NCI-H2196 (cell line): Measurements from ENCODE around the gene ZNF268.
"Not testable (repeated sequence)": the region's sequence is repeated elsewhere in the genome, so short reads cannot be mapped to it uniquely, and the experiment has no call there.

Experiments
- DNase-seq: peaks from one replicate; lab custom pipeline; 2025; ENCODE audit not compliant: unreplicated experiment; lab: John Stamatoyannopoulos, UW

The ZNF268 gene

DNA sequence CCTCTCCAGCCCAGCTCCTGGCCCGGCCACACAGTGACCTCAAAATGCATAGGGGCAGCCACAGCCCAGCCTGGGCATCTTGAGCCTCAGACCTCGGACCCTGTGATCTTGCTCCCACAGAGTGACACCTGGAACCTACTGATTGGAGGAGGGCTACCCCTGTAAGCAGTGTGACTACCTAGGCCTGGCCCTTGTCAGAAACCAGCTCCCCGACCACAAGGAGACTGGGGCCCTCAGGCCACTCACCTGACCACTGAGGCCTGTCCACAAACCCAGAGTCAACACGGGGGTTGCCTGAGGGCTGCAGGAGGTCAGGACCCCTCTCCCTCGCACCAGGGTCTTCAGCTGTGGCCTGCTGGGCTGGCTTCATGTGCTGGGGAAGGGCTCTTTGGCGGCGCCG is 45.4 kb downstream of the ZNF268 start:
- DNase-seq = no peak

DNA sequence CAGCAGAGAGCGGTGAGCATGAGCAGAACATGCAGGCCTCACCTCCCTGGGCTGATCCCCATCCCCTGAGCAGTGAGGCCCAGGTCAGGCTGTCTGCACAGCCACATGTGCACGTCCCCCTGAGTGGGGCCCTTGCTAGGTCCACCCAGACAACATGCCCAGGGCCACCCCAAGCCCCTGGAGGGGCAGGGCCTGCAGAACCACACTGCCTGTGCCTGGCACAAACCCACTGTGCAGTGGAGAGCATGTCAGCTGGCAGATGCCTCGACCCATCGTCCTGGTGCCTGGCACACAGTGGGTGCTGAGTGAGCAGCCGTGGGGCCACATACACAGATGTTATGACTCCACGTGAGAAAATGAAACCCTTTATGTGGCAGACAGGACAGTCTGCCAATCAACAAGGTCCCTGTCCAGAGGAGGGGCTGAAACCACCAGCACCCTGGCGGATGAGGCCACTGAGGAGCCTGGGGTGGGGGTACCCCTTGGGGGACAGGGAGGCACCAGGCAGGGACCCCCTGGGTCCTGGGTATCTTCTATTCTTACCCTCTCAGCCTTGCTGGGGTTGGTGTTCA is 46.1 kb downstream of the ZNF268 start:
- no peak for DNase-seq

DNA sequence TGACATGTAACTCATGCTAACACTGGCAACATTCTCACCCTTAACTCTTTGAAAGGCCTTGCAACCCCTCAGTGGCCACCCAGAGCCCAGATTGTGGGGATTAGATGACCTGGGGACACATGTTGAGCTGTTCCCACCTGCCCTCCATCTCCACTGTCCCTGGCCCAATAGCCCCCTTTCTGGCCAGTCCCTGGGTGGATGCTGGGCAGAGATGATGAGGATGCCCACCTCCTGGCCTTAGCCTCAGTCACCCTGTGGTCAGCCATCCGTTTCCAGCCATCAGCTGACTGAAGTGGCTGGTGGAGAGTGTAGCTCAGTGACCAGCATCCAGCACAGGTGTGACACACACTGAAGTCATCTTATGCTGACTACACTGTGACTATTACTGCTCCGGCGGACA is 49.7 kb downstream of the ZNF268 start:
- DNase-seq = no peak

DNA sequence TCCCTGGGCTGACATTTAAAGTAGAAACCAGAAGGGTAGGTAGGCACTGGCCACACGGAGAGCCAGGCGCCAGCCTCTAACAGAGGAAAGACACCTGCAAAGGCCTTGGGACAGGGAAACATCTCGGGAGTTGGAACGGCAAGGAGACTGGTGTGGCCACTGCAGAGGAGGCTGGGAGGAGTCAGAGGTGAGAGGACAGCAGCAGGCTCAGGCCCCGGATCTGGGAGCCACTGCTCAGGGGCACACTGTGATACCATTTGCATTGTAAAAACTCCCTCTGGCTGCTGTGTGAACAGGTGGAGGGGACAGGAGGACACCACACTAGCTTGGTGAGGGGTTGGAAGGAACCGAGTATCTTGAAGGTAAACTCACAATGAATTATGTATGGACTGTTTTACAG is 51.7 kb downstream of the ZNF268 start:
- DNase-seq = no peak

DNA sequence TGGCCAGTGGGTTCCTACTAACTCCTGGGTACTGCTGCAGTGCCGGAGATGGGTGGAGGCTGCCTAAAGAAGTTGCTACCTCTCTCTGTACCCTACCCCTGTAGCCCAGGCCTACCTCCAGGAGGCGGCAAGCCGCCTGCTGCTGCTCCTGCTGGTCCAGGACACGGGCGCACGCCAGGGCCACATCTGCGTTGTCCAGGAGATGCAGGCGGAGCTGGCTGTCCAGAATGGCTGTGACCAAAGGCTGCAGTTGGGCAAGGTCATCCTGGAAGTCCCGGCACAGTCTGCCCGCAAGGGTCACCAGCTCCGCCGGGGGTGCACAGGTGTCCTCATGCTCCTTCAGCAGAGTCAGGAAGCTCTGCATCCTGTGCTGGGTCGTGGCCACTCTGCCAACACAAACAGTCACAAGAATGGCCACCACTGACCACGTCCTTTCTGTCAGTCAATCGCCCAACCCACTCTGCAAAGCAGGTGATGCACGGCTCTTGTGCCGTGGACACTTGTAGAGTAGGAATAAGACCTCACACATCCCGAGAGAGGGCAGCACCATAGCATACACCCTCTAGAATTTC is 52.8 kb downstream of the ZNF268 start:
- DNase-seq = no peak

DNA sequence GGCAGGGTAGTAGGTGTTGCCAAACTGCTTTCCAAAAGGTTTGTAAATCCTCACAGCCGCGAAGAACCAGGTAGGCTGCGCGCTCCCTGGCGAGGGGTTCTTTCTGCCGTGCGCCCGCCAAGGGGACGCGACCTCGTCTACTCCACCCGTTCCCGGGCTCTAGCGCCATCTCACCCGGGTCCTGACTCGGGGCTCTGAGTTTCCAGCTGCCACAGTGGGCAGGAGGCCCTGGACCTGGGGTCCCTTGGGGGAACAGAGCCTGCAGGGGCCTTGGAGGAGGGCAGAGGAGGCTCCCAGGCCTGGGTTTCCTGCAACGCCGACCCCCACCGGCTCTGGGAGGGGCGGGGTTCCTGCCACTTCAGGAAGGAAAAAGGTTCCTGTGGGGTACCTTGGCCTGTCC is 53.7 kb downstream of the ZNF268 start:
- no peak for DNase-seq

DNA sequence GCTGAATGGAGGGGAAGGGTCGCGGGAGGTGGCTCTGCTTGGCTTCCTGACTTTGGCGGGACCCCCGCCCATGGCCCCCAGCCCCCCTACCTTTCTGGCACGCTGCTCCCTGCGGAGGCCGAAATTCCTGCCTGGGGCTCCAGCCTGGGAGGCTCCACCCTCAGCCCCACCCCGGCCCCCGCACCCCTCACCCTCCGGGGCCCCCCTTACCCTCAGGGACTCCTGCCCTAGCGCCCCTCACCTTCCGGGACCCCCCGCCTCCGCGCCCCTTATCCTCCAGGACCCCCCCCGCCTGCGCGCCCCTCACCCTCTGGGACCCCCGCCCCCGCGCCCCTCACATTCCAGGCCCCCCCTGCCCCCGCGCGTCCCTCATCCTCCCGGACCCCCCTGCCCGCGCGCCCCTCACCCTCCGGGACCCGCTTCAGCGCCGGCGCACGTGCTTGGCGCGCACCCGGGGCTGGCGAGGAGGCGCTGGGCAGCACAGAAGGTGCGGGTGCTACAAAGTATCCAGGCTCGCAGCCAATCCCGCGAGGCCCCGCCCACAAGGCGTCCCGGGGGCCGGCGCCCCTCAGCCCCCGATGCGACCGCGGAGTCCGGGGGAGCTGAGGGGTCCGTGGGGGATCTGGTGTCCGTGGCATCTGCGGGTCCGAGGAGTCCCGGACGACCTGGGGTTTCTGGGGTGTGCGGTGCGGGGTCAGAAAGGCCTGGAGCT is 54.3 kb downstream of the ZNF268 start, which contains the start of gene ANHX:
Gene ANHX, minus strand, starts transcription at position 477 of the 712 bp plus-strand sequence. CDS start 1,521 bp downstream, outside the sequence.
- DNase-seq = no peak

DNA sequence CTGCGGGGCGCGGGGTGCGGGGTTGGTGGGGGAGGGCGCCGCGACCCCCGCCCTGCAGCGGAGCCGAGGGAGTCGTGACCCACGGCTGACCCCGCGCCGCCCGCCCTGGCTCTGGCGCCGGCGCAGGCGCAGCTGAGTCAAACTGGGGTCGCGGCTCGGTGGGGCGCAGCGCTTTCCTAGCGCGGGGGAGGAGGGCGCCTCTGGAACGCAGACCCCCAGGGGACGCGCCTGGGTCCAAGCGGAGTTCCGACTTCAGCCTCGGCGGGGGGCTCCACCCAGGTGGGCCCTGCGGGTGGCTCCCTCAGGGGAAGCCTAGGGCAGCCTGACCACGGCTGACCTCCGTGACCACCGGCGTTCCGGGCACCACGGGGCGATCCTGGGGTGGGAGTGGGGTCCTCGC is 54.8 kb downstream of the ZNF268 start:
- no peak for DNase-seq

DNA sequence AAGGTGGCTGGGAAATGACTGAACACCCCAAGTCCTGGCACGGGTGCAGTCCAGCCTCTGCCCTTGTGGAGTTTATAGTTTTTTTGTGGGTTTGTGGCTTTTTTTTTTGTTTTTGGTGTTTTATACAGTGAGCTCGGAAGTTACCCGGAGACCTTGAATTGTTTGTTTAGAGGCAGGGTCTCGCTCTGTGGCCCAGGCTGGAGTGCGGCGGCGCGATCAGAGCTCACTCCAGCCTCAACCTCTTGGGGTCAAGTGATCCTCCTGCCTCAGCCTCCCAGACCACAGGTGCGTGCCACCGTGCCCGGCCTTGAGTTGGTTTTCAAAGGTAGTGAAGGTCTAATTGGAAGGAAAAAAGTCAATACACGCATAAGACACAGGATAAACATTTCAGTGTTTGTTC is 55.3 kb downstream of the ZNF268 start:
- no peak for DNase-seq

DNA sequence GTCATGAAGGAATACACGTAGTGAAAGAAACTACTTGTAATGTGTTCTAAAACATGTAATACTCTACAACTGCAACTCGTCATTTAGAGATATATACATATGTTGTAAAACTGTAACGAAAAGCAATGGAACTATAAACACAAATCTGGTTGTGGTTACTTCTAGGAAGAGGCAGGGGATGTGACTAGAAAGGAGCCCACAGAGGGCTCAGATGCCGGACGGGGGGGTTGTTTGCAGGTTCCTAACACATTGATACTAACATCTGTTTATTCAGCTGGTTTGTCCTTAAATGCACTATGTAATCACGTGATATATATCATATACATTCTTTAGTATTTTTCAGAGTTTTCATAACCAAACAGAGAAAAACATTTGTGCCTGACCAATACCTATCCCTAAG is 70.4 kb downstream of the ZNF268 start:
- no peak for DNase-seq

DNA sequence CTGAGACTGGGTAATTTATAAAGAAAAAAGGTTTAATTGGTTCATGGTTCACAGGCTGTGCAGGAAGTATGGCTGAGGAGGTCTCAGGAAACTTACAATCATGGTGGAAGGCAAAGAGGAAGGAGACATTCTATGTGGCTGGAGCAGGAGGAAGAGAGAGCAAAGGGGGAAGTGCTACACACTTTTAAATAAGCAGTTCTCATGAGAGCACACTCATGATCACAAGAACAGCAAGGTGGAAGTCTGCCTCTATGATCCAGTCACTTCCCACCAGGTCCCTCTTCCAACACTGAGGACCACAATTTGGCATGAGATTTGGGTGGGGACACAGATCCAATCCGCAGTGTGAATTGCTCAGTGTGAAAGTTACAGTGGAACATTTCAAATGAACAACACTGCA is 74.5 kb downstream of the ZNF268 start:
- not testable (repeated sequence) for DNase-seq

DNA sequence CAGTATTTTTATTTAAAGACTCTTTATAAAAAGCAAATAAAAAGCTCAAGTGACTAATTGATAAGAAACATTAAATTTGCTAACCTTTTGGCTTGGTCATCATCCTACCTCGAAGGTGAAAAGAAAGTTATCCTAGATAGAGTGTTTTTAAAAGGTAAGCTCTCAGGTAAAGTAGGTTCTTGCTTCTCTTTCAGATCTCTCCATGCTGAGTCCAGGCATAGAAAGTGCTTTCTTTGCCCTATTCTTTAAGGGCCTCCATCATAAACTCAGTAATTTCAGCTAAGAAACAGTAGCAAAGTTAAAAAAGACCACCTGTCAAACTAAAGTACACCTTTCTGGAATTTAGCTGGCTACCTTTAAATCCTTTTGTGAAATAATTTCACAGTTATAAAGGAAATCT is 75.0 kb downstream of the ZNF268 start:
- DNase-seq = no peak

DNA sequence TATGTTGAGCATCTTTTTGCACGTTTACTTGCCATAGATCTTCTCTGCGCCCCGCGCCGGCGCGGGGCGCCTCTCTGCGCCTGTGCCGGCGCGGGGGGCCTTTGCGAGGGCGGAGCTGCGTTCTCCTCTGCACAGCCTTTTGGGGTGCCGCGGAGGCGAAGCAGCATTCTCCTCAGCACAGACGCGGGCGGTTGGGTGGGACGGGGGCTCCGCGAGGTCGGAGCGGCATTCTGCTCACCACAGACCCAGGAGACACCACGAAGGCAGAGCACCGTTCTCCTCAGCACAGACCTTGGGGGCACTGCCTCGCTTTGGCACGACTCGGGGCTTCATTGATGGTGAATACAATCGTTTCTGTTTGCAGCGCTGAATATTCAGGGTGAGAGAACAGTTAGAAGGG is 82.9 kb downstream of the ZNF268 start:
- DNase-seq = no peak
